K562 (cell line): ENCODE measurements around the gene MAPKAPK3. TPM values are rescaled to one million over a fixed set of nuclear protein-coding genes. Genes with fewer than 3 reads are reported as not detected.
A peak's percentile ranks its signal among the peaks of the same experiment; 100 is the strongest.

Experiments used
- CEBPB ChIP-seq: fragments of 450-650 bp; IDR thresholded peaks from 2 replicates; pipeline ENCODE4 v1.6.1; 2016; ENCODE audit warnings: missing genetic modification characterization, missing compliant biosample characterization
- DEAF1 ChIP-seq: fragments of 450-650 bp; formaldehyde crosslinking; IDR thresholded peaks from 2 replicates; pipeline ENCODE4 v1.4.0; 2020; ENCODE audit warnings: mild to moderate bottlenecking, moderate library complexity
- ELF1 ChIP-seq: fragments of 200-800 bp; sonication (Bioruptor generic); IDR thresholded peaks from 2 replicates; pipeline ENCODE4 v1.6.1; 2016; ENCODE audit warnings: missing genetic modification characterization, missing compliant biosample characterization
- FOSL1 ChIP-seq: fragments of 200-800 bp; sonication (Bioruptor generic); conservative IDR thresholded peaks from 2 replicates; pipeline ENCODE4 v1.6.1; 2016; ENCODE audit warnings: missing genetic modification characterization, missing compliant biosample characterization
- GATAD2B ChIP-seq: fragments of 450-650 bp; IDR thresholded peaks from 2 replicates; pipeline ENCODE4 v1.6.1; 2017; ENCODE audit warnings: mild to moderate bottlenecking, borderline replicate concordance
- IRF2 ChIP-seq: sonication (generic); formaldehyde crosslinking; IDR thresholded peaks from 2 replicates; pipeline ENCODE4 v1.8.1; 2022; ENCODE audit warnings: mild to moderate bottlenecking, missing genetic modification reagents
- JUND ChIP-seq, 2 experiments: IDR thresholded peaks; 2 replicates in 1 of 2; 3 replicates in 1 of 2; pipeline ENCODE4 v1.6.1; 2011; ENCODE audit warnings: borderline replicate concordance in 2 of 2, low read depth in 2 of 2, low read length in 2 of 2, improper control_type of control experiment in 1 of 2, missing biosample characterization in 1 of 2, missing genetic modification characterization in 1 of 2, missing genetic modification reagents in 1 of 2
- NFE2L1 ChIP-seq: fragments of 450-650 bp; IDR thresholded peaks from 2 replicates; pipeline ENCODE4 v1.6.1; 2016; ENCODE audit warnings: missing genetic modification characterization, low read depth, mild to moderate bottlenecking, missing compliant biosample characterization, moderate library complexity, borderline replicate concordance
- SNIP1 ChIP-seq: fragments of 450-650 bp; IDR thresholded peaks from 2 replicates; pipeline ENCODE4 v1.7.1; 2017; ENCODE audit warnings: low read depth, mild to moderate bottlenecking
- SOX6 ChIP-seq: fragments of 450-650 bp; IDR thresholded peaks from 2 replicates; pipeline ENCODE4 v1.6.1; 2014; ENCODE audit warnings: mild to moderate bottlenecking
- SREBF2 ChIP-seq: sonication (generic); formaldehyde crosslinking; IDR thresholded peaks from 2 replicates; pipeline ENCODE4 v1.4.0; 2020; ENCODE audit warnings: mild to moderate bottlenecking, missing genetic modification reagents
- TBP ChIP-seq: optimal IDR thresholded peaks from 2 replicates; pipeline ENCODE3; 2011; ENCODE audit warnings: low read depth, low read length, improper control_type of control experiment
- TEAD1 ChIP-seq, 2 experiments: fragments of 450-650 bp in 1 of 2; sonication (generic) in 1 of 2; formaldehyde crosslinking; IDR thresholded peaks; 2 replicates each; pipeline versions ENCODE4 v1.4.0 to v1.8.0; 2020 to 2022; ENCODE audit warnings: mild to moderate bottlenecking in 2 of 2, missing genetic modification reagents in 1 of 2
- ZBTB11 ChIP-seq, 3 experiments: fragments of 200-800 bp in 1 of 3; fragments of 250-450 bp in 1 of 3; fragments of 450-650 bp in 1 of 3; sonication (Bioruptor Pico) in 1 of 3; sonication (Bioruptor generic) in 1 of 3; formaldehyde crosslinking in 1 of 3; IDR thresholded peaks; 2 replicates each; pipeline versions ENCODE4 v1.6.1 to v1.8.0; 2016 to 2022; ENCODE audit warnings: mild to moderate bottlenecking in 2 of 3, missing genetic modification characterization in 2 of 3, missing compliant biosample characterization in 1 of 3, moderate library complexity in 1 of 3
- ZNF24 ChIP-seq: fragments of 450-650 bp; IDR thresholded peaks from 2 replicates; pipeline ENCODE4 v1.6.1; 2016
- polyA plus RNA-seq, 8 experiments: library from polyadenylated mRNA; depleted of rRNA in 4 of 8; stranded (reverse) in 5 of 8; unstranded in 3 of 8; fragments of >200 nt; fragmentation: Nextera tagmentation in 2 of 8; fragmentation: Illumina TruSeq in 1 of 8; extraction: Ambion mirVana in 2 of 8; extraction: Trizol in 1 of 8; gene quantifications; 2 replicates each; pipeline versions ENCODE4 v1.2.1 to v1.2.3, GENCODE V29; 2011 to 2014; ENCODE audit warnings: inconsistent platforms in 1 of 8, missing spikeins in 1 of 8
- total RNA-seq, 7 experiments: library from RNA; depleted of rRNA in 6 of 7; stranded (reverse); fragments of >200 nt in 6 of 7; fragmentation: Illumina TruSeq in 2 of 7; extraction: Trizol in 2 of 7; gene quantifications; 2 replicates each; pipeline versions ENCODE4 v1.2.1 to v1.2.3, GENCODE V29; 2011 to 2021; ENCODE audit warnings: low replicate concordance in 1 of 7
- TF ChIP-seq, protein P1 (sequence below), 3 experiments: IDR thresholded peaks in 2 of 3; conservative IDR thresholded peaks in 1 of 3; 2 replicates each; pipeline ENCODE4 v1.5.1; 2011 to 2012; ENCODE audit warnings: low read length in 3 of 3, mild to moderate bottlenecking in 3 of 3, control low read depth in 2 of 3, improper control_type of control experiment in 1 of 3, inconsistent platforms in 1 of 3, low read depth in 1 of 3, mixed read lengths in 1 of 3, moderate library complexity in 1 of 3; ENCODE audit not compliant: insufficient read depth in 2 of 3

The MAPKAPK3 gene
- total and polyA plus RNA-seq, 9 of the 15 experiments (the other 6 are each of a cell fraction or from before 2014, with no cell fraction given), result 8.0 to 56.4 (median 41.2) TPM

- TF ChIP-seq NFE2L1 (no peak), JUND (IDR thresholded peaks at IDR 0.05; ENCODE audit: borderline replicate concordance, low read depth, low read length) (peak; percentile 48; the same call in 1 of the 2 replicates), JUND (tag; IDR thresholded peaks at IDR 0.05; ENCODE audit: borderline replicate concordance, low read depth, low read length) (no peak), GATAD2B (no peak), DEAF1 (CRISPR knock-in tag) (peak; percentile 84), SREBF2 (no peak), FOSL1 (tag) (0 out of 2 replicates have a peak, but pooled peaks have one; percentile 5), TEAD1 (CRISPR knock-in tag; IDR thresholded peaks at IDR 0.05) (no peak), SOX6 (no peak), ZNF24 (no peak), ELF1 (tag) (peak; percentile 45; the same call in 1 of the 2 replicates), CEBPB (tag) (0 out of 2 replicates have a peak, but pooled peaks have one; percentile 12), ZBTB11 (CRISPR knock-in tag; IDR thresholded peaks at IDR 0.05) (no peak), IRF2 (CRISPR knock-in tag) (no peak), SNIP1 (no peak), TBP (peak; percentile 9)
- TF ChIP-seq, protein P1, sequence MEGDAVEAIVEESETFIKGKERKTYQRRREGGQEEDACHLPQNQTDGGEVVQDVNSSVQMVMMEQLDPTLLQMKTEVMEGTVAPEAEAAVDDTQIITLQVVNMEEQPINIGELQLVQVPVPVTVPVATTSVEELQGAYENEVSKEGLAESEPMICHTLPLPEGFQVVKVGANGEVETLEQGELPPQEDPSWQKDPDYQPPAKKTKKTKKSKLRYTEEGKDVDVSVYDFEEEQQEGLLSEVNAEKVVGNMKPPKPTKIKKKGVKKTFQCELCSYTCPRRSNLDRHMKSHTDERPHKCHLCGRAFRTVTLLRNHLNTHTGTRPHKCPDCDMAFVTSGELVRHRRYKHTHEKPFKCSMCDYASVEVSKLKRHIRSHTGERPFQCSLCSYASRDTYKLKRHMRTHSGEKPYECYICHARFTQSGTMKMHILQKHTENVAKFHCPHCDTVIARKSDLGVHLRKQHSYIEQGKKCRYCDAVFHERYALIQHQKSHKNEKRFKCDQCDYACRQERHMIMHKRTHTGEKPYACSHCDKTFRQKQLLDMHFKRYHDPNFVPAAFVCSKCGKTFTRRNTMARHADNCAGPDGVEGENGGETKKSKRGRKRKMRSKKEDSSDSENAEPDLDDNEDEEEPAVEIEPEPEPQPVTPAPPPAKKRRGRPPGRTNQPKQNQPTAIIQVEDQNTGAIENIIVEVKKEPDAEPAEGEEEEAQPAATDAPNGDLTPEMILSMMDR (IDR thresholded peaks at IDR 0.05 in 2 of 3, conservative IDR thresholded peaks at IDR 0.05 in 1 of 3; ENCODE audit: insufficient read depth in 2 of 3, low read depth in 1 of 3, low read length in 3 of 3), result peak; percentile 89 to 94 (median 93)
Measured at GRCh38 chr3:50616003-50616769, 765 bp upstream of the MAPKAPK3 start (continued).
